Upper lobe of right lung (tissue), 1 donor: ENCODE data around the gene SREBF2. TPM values are rescaled to one million over a fixed set of nuclear protein-coding genes. Genes with fewer than 3 reads are reported as not detected.

Experiments used
- ATAC-seq: fragments of 200-7000 bp; cut with Tn5 transposase; one replicate; pipeline ENCODE4 v1.9.1; 2020; ENCODE audit warnings: mild to moderate bottlenecking, moderate library complexity
- DNase-seq: peaks from one replicate; pipeline ENCODE4 v3.0.0-alpha.2; 2020
- H3K27ac ChIP-seq: fragments of 200-600 bp; one replicate; pipeline ENCODE4 v1.8.0; 2022
- H3K27me3 ChIP-seq: fragments of 200-600 bp; one replicate; pipeline ENCODE4 v1.8.0; 2022; ENCODE audit warnings: mild to moderate bottlenecking
- H3K36me3 ChIP-seq: fragments of 200-600 bp; one replicate; pipeline ENCODE4 v1.8.0; 2022
- H3K4me1 ChIP-seq: fragments of 200-600 bp; one replicate; pipeline ENCODE4 v1.8.0; 2022
- H3K4me3 ChIP-seq: fragments of 200-600 bp; one replicate; pipeline ENCODE4 v1.8.0; 2022; ENCODE audit warnings: mild to moderate bottlenecking
- H3K9me3 ChIP-seq: fragments of 200-600 bp; one replicate; pipeline ENCODE4 v1.8.0; 2022
- intact Hi-C: fragments of 100-400 bp; cut with DNase I; formaldehyde crosslinking; loops from one replicate; pipeline ENCODE4 v1.11.0; 2022
- total RNA-seq: library from RNA; stranded (reverse); fragmentation: NEBNext Ultra II Directional; extraction: Animal tissue kit (Norgen Biotek cat#: 25700); gene quantifications from one replicate; pipeline ENCODE4 v1.2.1, GENCODE V29; 2021
- TF ChIP-seq, protein P1 (sequence below): fragments of 200-600 bp; IDR thresholded peaks from one replicate; pipeline ENCODE4 v1.8.0; 2022; ENCODE audit warnings: antibody characterized with exemption
- donor health status: DM: no; HTN: yes; CAD: no; lungs with severe emphysema.

Gene SREBF2
- total RNA-seq, 1 donor from 2014 or later, result 156 TPM

DNA sequence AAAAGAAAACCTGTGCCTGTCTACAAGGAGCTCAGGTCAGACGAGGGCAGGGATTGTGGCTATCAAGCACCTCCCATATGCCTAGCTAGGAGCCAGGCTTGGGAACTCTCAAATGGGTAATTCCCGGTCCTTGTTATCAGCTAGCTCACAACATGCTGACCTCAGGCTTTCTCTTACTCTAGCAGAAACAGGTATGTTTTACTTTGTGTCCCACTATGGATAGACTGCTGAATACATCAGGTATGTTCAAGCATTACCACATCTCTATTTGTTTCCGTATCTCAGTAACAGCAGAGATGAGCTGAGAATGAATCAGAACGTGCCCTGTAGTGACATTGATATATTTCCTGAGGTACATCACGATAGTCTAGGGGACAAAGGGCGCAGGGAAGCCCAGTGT is 52.6 kb downstream of the SREBF2 start:
- Histone ChIP-seq H3K4me1 (no peaks in the 10 kb centered on the region), H3K27ac (no peak overlapping the region), H3K36me3 (peaks cover 98% of the 10 kb centered on the region), H3K9me3 (no peaks in the 10 kb centered on the region), H3K4me3 (no peak overlapping the region), H3K27me3 (no peaks in the 10 kb centered on the region)
- intact Hi-C loops, result no loop called here
- ATAC-seq, result no peak
- DNase-seq, result no peak
- TF ChIP-seq, protein P1, sequence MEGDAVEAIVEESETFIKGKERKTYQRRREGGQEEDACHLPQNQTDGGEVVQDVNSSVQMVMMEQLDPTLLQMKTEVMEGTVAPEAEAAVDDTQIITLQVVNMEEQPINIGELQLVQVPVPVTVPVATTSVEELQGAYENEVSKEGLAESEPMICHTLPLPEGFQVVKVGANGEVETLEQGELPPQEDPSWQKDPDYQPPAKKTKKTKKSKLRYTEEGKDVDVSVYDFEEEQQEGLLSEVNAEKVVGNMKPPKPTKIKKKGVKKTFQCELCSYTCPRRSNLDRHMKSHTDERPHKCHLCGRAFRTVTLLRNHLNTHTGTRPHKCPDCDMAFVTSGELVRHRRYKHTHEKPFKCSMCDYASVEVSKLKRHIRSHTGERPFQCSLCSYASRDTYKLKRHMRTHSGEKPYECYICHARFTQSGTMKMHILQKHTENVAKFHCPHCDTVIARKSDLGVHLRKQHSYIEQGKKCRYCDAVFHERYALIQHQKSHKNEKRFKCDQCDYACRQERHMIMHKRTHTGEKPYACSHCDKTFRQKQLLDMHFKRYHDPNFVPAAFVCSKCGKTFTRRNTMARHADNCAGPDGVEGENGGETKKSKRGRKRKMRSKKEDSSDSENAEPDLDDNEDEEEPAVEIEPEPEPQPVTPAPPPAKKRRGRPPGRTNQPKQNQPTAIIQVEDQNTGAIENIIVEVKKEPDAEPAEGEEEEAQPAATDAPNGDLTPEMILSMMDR, result no peak

DNA sequence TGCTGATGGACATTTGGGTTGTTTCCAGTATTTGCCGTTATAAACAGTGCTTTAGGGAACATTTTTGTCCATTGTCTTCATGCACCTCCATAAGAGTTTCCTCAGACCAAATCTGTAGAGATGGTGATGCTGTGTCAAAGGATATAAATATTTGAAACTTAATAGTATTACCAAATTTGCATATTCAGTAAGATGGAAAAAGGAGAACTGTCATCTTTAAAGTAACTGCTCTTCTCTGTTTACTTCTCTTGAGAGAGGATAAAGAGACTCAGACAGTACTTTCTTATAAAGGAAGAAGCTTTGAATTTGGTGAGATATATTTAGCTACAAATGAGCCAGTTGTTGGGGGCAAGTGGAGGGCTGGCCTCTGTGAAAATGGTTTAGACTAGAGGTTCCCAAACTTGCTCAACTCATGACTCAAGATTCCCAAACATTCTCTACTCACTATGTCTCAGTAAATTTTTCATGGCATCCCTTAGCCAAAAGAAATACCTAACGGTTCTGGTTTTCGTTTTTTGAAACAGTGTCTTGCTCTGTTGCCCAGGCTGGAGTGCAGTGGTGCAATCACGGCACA is 55.8 kb downstream of the SREBF2 start:
- Histone ChIP-seq H3K4me1 (no peaks in the 10 kb centered on the region), H3K27ac (no peak overlapping the region), H3K4me3 (no peak overlapping the region), H3K36me3 (peaks cover 93% of the 10 kb centered on the region), H3K27me3 (no peaks in the 10 kb centered on the region), H3K9me3 (no peaks in the 10 kb centered on the region)
- intact Hi-C loops, result no loop called here
- DNase-seq (no peak), ATAC-seq (no peak)
- TF ChIP-seq, protein P1, result no peak

DNA sequence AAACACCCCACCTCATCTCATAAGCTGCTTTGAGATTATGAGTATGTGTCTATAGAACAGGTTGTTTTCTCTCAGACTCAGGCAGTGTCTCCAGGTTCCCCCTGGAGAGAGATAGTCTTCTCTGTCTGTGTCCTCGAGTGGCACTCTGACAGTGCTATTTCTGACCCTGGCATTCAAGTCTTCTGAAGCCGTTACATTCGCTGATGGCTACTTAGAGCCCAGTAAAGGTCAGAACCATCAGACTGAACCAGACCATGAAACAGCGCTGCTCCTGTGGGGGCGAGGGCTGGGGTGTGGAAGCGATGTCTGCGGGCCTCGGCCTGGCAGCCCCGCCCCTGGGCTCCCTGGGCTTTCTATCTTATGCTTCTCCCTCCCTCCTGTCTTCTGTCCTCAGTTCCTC is 58.5 kb downstream of the SREBF2 start:
- no peaks in the 10 kb centered on the region for H3K4me1 ChIP-seq
- intact Hi-C loops, result no loop called here
- ATAC-seq (no peak), DNase-seq (no peak)
- no peaks in the 10 kb centered on the region for H3K27me3 ChIP-seq
- no peaks in the 10 kb centered on the region for H3K9me3 ChIP-seq
- peaks cover 92% of the 10 kb centered on the region for H3K36me3 ChIP-seq
- no peak overlapping the region for H3K27ac ChIP-seq
- no peak overlapping the region for H3K4me3 ChIP-seq
- TF ChIP-seq, protein P1, result no peak

DNA sequence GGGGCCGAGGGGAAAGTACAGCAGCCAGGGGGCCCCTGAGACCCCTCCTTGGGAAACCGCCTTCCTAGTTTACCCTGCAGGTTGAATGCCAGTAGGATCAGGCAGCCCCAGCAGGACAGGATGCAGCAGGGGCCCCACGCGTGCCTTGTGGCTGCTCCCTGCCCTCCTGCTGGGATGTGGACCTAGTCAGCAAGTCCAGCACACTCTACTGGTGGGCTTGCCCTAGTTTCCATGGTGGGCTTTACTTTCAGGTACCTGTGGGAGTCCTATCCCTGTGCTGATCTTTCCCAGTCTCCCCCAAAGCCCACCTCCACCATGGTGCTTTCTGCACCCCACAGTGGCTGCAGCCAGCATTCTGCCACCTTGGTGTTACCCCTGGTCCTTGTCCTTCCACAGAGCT is 59.8 kb downstream of the SREBF2 start:
- ATAC-seq, result no peak
- Histone ChIP-seq H3K9me3 (no peaks in the 10 kb centered on the region), H3K27ac (no peak overlapping the region), H3K27me3 (no peaks in the 10 kb centered on the region), H3K4me3 (no peak overlapping the region), H3K4me1 (no peaks in the 10 kb centered on the region), H3K36me3 (peaks cover 93% of the 10 kb centered on the region)
- intact Hi-C loops, result no loop called here
- DNase-seq, result no peak
- TF ChIP-seq, protein P1, result no peak

DNA sequence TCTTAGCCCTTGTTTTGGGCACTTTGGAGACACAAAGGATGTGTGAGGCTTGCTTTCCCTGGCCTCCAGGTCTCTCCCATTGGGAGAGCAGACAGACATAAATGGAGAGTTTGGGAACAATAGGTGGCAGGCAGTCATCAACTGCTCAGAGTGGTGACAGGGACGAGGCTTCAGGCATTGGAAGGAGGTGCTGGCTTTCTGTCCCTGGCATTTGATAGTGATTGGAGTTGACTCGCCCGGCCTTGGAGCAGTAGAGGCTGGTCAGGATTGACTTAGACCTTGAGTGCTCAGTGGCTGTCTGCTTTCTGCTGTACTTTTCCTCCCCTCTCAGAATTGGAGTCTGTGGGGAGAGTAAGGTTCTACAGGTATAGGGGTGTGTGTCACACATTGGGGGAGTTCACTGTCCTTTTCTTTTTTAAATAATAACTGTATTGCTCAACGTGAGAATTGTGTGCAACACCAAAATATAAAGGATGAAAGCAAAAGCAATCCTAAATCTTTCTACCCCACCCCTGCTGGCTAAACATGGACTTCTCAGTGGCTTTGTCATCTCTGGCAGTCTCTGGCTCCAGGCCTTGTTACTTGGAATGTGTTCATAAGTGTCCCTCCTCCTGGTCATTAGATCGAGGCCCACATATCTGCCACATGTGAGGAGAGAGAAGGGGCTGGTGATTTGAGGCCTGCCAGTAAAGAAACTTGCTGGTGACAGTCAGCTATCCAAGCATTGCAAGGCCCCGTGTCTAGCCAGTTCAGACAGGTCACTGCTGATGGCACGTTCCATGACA is 60.9 kb downstream of the SREBF2 start:
- DNase-seq, result no peak

More for the DNA sequence above, 60.9 kb downstream of the SREBF2 start:
- ATAC-seq, result no peak
- Histone ChIP-seq H3K9me3 (no peaks in the 10 kb centered on the region), H3K4me3 (no peak overlapping the region), H3K4me1 (no peaks in the 10 kb centered on the region), H3K27me3 (no peaks in the 10 kb centered on the region), H3K27ac (no peak overlapping the region), H3K36me3 (peaks cover 93% of the 10 kb centered on the region)
- TF ChIP-seq, protein P1, result no peak
- intact Hi-C loops, result no loop called here
